Testis (tissue), 2 donors: ENCODE data around the gene PDE4C.

ENCODE experiments used
- POLR2A ChIP-seq: fragments of 450-650 bp; IDR thresholded peaks from one replicate; pipeline ENCODE4 v1.6.1; 2017; ENCODE audit warnings: antibody characterized with exemption, mild to moderate bottlenecking, moderate library complexity
- TF ChIP-seq, protein P1 (sequence below), 3 experiments: fragments of 450-650 bp in 2 of 3; fragments of 200-600 bp in 1 of 3; sonication (generic) in 1 of 3; IDR thresholded peaks; one replicate each; pipeline ENCODE4 v1.5.1; 2016 to 2019; ENCODE audit warnings: antibody characterized with exemption in 3 of 3, mild to moderate bottlenecking in 2 of 3, moderate library complexity in 1 of 3

DNA sequence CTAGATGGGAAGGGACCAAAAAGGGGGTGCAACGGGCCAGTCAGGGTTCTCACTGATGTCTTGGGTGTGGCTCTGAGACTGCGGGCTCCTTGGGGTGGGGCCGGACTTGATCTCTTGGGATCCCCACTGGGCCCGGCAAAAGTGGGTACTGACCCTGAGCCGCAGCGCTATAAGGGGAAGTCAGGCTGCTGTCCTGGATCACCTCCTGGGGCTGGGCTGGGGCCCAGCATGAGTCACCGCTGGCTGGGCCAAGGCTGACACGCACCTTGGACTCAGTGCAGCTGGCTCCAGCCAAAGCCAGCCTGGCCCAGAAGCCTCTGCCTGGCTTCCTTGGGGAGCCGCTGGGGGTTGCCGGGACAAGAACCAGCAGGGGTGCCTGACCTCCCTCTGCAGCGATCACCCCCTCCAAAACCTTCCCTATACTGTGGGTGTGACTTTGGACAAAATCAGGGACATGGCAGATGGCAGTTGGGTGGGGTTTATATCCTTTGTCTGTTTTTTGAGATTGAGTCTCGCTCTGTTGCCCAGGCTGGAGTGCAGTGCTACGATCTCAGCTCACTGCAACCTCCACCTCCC is 48.6 kb upstream of the PDE4C start:
- TF ChIP-seq, protein P1, sequence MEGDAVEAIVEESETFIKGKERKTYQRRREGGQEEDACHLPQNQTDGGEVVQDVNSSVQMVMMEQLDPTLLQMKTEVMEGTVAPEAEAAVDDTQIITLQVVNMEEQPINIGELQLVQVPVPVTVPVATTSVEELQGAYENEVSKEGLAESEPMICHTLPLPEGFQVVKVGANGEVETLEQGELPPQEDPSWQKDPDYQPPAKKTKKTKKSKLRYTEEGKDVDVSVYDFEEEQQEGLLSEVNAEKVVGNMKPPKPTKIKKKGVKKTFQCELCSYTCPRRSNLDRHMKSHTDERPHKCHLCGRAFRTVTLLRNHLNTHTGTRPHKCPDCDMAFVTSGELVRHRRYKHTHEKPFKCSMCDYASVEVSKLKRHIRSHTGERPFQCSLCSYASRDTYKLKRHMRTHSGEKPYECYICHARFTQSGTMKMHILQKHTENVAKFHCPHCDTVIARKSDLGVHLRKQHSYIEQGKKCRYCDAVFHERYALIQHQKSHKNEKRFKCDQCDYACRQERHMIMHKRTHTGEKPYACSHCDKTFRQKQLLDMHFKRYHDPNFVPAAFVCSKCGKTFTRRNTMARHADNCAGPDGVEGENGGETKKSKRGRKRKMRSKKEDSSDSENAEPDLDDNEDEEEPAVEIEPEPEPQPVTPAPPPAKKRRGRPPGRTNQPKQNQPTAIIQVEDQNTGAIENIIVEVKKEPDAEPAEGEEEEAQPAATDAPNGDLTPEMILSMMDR (IDR thresholded peaks at IDR 0.05): no peak
- TF ChIP-seq POLR2A: no peak
